PC-3 (cell line): ENCODE measurements around the gene TTC7B. TPM values are rescaled to one million over a fixed set of nuclear protein-coding genes. Genes with fewer than 3 reads are reported as not detected.

Source experiments
- ATAC-seq: fragments of 200-7000 bp; cut with Tn5 transposase; 2 replicates; pipeline ENCODE4 v1.9.1; 2020; ENCODE audit warnings: mild to moderate bottlenecking, moderate library complexity
- BruUV-seq: library from RNA; stranded (reverse); fragments of 400-500 nt; replicated peaks from 2 replicates; lab custom pipeline; 2021; lab: Mats Ljungman, UMichigan
- CTCF ChIA-PET: fragments of 300-600 bp; sonication (Branson Sonifier 250); formaldehyde crosslinking; loops from one replicate; lab custom pipeline; 2022; ENCODE audit warnings: antibody characterized with exemption; lab: Charles Lee
- POLR2A ChIA-PET: fragments of 300-600 bp; sonication (Branson Sonifier 250); formaldehyde crosslinking; loops from one replicate; lab custom pipeline; 2022; ENCODE audit warnings: antibody characterized with exemption; ENCODE audit not compliant: unreplicated experiment; lab: Charles Lee
- DNase-seq: peaks from one replicate; pipeline ENCODE4 v3.0.0-alpha.2; 2015
- H2AFZ ChIP-seq: fragments of 300-600 bp; sonication (generic); 2 replicates; pipeline ENCODE4 v1.6.0; 2016; ENCODE audit warnings: antibody characterized with exemption, low read length
- H3F3A ChIP-seq: fragments of 300-600 bp; sonication (generic); one replicate; pipeline ENCODE4 v1.6.0; 2017; ENCODE audit warnings: antibody characterized with exemption, low read length, control low read depth, mild to moderate bottlenecking; ENCODE audit not compliant: unreplicated experiment
- H3K27ac ChIP-seq: fragments of 300-600 bp; sonication (generic); 2 replicates; pipeline ENCODE4 v1.5.1; 2016; ENCODE audit warnings: mild to moderate bottlenecking, low read length
- H3K27me3 ChIP-seq: fragments of 300-600 bp; sonication (generic); 2 replicates; pipeline ENCODE4 v1.6.1; 2016; ENCODE audit warnings: low read length, mixed read lengths
- H3K36me3 ChIP-seq: fragments of 300-600 bp; sonication (generic); 2 replicates; pipeline ENCODE4 v1.6.1; 2016; ENCODE audit warnings: low read depth, mixed run types, low read length, mixed read lengths
- H3K4me1 ChIP-seq: fragments of 300-600 bp; sonication (generic); 2 replicates; pipeline ENCODE4 v1.5.1; 2016; ENCODE audit warnings: low read length; ENCODE audit not compliant: insufficient read depth
- H3K4me2 ChIP-seq: fragments of 300-600 bp; sonication (generic); 2 replicates; pipeline ENCODE4 v1.6.0; 2016; ENCODE audit warnings: low read length
- H3K4me3 ChIP-seq: fragments of 300-600 bp; sonication (generic); 2 replicates; pipeline ENCODE4 v1.5.1; 2016; ENCODE audit warnings: mild to moderate bottlenecking, low read length, mixed read lengths
- H3K79me2 ChIP-seq: fragments of 300-600 bp; sonication (generic); 2 replicates; pipeline ENCODE4 v1.6.1; 2017; ENCODE audit warnings: low read length, mixed read lengths
- H3K9ac ChIP-seq: fragments of 300-600 bp; sonication (generic); 2 replicates; pipeline ENCODE4 v1.6.0; 2016; ENCODE audit warnings: mild to moderate bottlenecking, low read length
- H3K9me2 ChIP-seq: fragments of 300-600 bp; sonication (generic); replicated peaks from 2 replicates; pipeline ENCODE4 v1.6.1; 2016; ENCODE audit warnings: mixed run types, low read length, mixed read lengths
- H3K9me3 ChIP-seq: fragments of 300-600 bp; sonication (generic); 2 replicates; pipeline ENCODE4 v1.6.1; 2016; ENCODE audit warnings: low read length, mixed read lengths
- H4K20me1 ChIP-seq: fragments of 300-600 bp; sonication (generic); 2 replicates; pipeline ENCODE4 v1.6.1; 2016; ENCODE audit warnings: low read length, mixed read lengths
- CTCF ChIP-seq: fragments of 300-600 bp; sonication (generic); conservative IDR thresholded peaks from 2 replicates; pipeline ENCODE4 v1.5.1; 2017; ENCODE audit warnings: antibody characterized with exemption, low read depth, mild to moderate bottlenecking, low read length
- EZH2 ChIP-seq: fragments of 300-600 bp; sonication (generic); IDR thresholded peaks from one replicate; pipeline ENCODE4 v1.6.1; 2017; ENCODE audit warnings: antibody characterized with exemption, mild to moderate bottlenecking, low read length; ENCODE audit not compliant: unreplicated experiment
- EZH2phosphoT487 ChIP-seq: fragments of 300-600 bp; sonication (generic); IDR thresholded peaks from 2 replicates; pipeline ENCODE4 v1.6.1; 2018; ENCODE audit warnings: mild to moderate bottlenecking, antibody characterized with exemption, low read length, borderline replicate concordance
- intact Hi-C: fragments of 100-400 bp; cut with micrococcal nuclease; formaldehyde crosslinking; loops from 2 replicates; pipeline ENCODE4 v1.9.0; 2023
- total RNA-seq: library from RNA; depleted of rRNA; stranded (reverse); fragments of >200 nt; gene quantifications from 2 replicates; pipeline ENCODE4 v1.2.3, GENCODE V29; 2014

TTC7B gene
- total RNA-seq, 1 experiment from 2014 or later: 45.6 TPM

DNA sequence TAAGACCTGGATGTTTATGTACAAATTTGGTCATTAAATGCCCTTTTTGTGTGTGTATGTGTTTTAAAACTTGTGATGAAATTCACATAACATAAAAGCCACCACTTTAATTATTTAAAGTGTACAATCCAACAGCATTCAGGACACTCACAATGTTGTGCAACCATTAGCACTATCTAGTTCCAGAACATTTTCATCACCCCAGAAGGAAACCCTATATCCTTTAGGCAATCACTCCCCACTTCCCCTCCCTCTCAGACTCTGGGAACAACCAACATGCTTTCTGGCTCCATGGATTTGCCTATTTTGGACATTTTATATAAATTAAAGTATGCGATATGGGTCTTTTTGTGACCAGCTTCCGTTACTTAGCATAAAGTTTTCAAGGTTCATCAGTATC lies 124.6 kb downstream of the TTC7B start:
- H3K79me2 ChIP-seq: no peaks in the 10 kb centered on the region
- ChIA-PET POLR2A (interaction anchor here (0.6 kb wide), 1 partner anchor 309 kb away, joined by 5 read pairs; no protein-coding TSS in a partner anchor), CTCF (no interaction called here)
- H3K27me3 ChIP-seq: no peaks in the 10 kb centered on the region
- no peak for TF ChIP-seq CTCF
- TF ChIP-seq EZH2phosphoT487: no peak
- DNase-seq: no peak
- intact Hi-C loops: no loop called here
- no peak overlapping the region for H3K4me3 ChIP-seq
- H3F3A ChIP-seq: no peaks in the 10 kb centered on the region
- no peak overlapping the region for H3K4me2 ChIP-seq
- no peak overlapping the region for H3K9ac ChIP-seq
- no peak overlapping the region for H3K27ac ChIP-seq
- no peaks in the 10 kb centered on the region for H4K20me1 ChIP-seq
- no peaks in the 10 kb centered on the region for H3K9me3 ChIP-seq
- 0 out of 2 replicates have a peak, but pooled peaks cover 3% of the 10 kb centered on the region for H3K4me1 ChIP-seq
- no peak overlapping the region for H2AFZ ChIP-seq
- H3K9me2 ChIP-seq: no peaks in the 10 kb centered on the region
- ATAC-seq: no peak
- no TSS peak for BruUV-seq
- H3K36me3 ChIP-seq: no peaks in the 10 kb centered on the region

GRCh38 chr14:90687680-90688079 lies 128.6 kb downstream of the TTC7B start:
- no peaks in the 10 kb centered on the region for H3K27me3 ChIP-seq
- H3K9ac ChIP-seq: no peak overlapping the region
- H3K4me1 ChIP-seq: no peaks in the 10 kb centered on the region
- H3K4me3 ChIP-seq: no peak overlapping the region
- no TSS peak for BruUV-seq
- no peak for DNase-seq
- no peaks in the 10 kb centered on the region for H3K9me3 ChIP-seq
- ChIA-PET CTCF (no interaction called here), POLR2A (no interaction called here)
- ATAC-seq: no peak
- H4K20me1 ChIP-seq: no peaks in the 10 kb centered on the region
- H2AFZ ChIP-seq: no peak overlapping the region
- intact Hi-C loops: no loop called here
- H3F3A ChIP-seq: no peaks in the 10 kb centered on the region
- H3K36me3 ChIP-seq: no peaks in the 10 kb centered on the region
- H3K27ac ChIP-seq: no peak overlapping the region
- no peaks in the 10 kb centered on the region for H3K9me2 ChIP-seq
- TF ChIP-seq EZH2phosphoT487: no peak
- no peak for TF ChIP-seq CTCF
- TF ChIP-seq EZH2: no peak
- H3K79me2 ChIP-seq: no peaks in the 10 kb centered on the region
- no peak overlapping the region for H3K4me2 ChIP-seq

DNA sequence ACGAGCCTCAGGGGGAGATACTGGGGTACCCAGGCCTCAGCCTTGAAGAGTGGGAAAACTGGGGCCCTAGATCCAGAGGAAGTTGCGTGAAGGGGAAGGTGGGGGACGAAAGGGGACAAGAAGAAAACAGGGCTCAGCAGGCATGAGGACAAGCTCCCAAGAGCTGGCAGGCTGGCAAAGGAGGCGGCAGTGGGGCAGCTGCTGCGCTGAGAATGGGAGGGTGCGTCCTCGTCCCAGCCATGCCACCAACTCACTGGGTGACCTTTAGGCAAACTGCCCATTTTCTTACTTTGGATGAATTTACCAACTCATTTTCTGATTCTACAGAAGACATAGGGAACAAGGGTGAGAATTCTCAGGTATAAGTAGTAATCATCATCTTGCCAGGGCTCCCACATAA lies 133.6 kb downstream of the TTC7B start:
- BruUV-seq: no TSS peak
- Histone ChIP-seq H3K79me2 (no peaks in the 10 kb centered on the region), H3K27me3 (no peaks in the 10 kb centered on the region), H3K9ac (no peak overlapping the region), H3K36me3 (no peaks in the 10 kb centered on the region), H3F3A (no peaks in the 10 kb centered on the region), H3K4me1 (peaks cover 10% of the 10 kb centered on the region), H3K4me3 (no peak overlapping the region), H4K20me1 (no peaks in the 10 kb centered on the region), H3K4me2 (no peak overlapping the region), H2AFZ (no peak overlapping the region), H3K27ac (no peak overlapping the region), H3K9me3 (no peaks in the 10 kb centered on the region), H3K9me2 (no peaks in the 10 kb centered on the region)
- ChIA-PET POLR2A (no interaction called here), CTCF (no interaction called here)
- intact Hi-C loops: loop anchor here (5.0 kb wide), 1 partner anchor 170 kb away; no protein-coding TSS in a partner anchor
- no peak for TF ChIP-seq EZH2phosphoT487
- TF ChIP-seq EZH2: no peak
- no peak for TF ChIP-seq CTCF
- ATAC-seq: no peak
- DNase-seq: no peak
